Stimulated activated CD8-positive, alpha-beta memory T cell treated with anti-CD3 and anti-CD28 coated beads, Interleukin-7, amount 100 ng/mL, for 1 hour (primary cell): ENCODE results near the gene USP17L5.
"Not testable (repeated sequence)": the region's sequence is repeated elsewhere in the genome, so short reads cannot be mapped to it uniquely, and the experiment has no call there.

Experiments
- DNase-seq, 2 donors: peaks; one replicate each; pipeline ENCODE4 v3.0.0-alpha.2; 2020; ENCODE audit warnings: low read depth in 2 of 2

Gene USP17L5

DNA sequence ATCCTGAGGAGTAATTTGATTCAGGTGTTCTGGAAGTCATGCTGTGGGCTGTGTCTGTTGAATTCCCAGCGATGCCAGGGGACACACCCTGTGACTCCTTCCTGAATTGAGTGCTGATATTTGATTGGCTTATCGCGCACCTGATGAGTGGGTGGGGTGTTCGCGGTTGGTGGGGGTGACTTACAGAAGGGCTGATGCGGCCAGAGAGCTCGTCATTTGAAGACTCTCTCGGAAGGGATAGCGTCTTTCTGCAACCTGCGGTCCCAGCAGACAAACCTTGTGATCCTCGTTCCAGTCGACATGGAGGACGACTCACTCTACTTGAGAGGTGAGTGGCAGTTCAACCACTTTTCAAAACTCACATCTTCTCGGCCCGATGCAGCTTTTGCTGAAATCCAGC lies at the start of gene USP17L5:
Gene USP17L5, plus strand, starts transcription at position 301 of the 400 bp plus-strand sequence. Its CDS starts 0 bp downstream, at position 301.
- not testable (repeated sequence) for DNase-seq

DNA sequence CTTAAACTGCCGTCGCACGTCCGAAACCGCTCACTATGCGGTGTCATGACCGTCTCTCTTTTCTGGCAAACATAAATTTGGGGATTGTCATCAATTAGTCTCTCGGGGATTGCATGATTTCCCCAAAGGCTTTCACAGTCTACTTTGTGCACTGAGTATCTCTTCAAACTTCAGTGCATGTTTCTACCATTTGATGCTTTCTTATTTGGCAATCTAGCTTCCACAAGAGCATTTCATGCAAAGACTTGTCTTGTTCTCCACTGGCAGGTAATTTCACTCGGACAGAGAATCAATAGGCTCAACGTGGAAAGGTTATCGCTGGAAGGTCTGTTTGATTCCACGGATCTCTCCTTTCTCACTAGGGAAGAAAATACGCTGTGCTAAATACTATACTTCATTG lies 15.0 kb upstream of the USP17L5 start:
- DNase-seq, result not testable (repeated sequence)

GRCh38 chr4:9324865-9325264 lies 14.3 kb upstream of the USP17L5 start, which contains the start of gene USP17L24:
Gene USP17L24 (plus strand): TSS chr4:9325165. CDS start chr4:9325165, 0 bp downstream.
- not testable (repeated sequence) for DNase-seq

DNA sequence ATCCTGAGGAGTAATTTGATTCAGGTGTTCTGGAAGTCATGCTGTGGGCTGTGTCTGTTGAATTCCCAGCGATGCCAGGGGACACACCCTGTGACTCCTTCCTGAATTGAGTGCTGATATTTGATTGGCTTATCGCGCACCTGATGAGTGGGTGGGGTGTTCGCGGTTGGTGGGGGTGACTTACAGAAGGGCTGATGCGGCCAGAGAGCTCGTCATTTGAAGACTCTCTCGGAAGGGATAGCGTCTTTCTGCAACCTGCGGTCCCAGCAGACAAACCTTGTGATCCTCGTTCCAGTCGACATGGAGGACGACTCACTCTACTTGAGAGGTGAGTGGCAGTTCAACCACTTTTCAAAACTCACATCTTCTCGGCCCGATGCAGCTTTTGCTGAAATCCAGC lies 9.6 kb upstream of the USP17L5 start, which contains the start of gene USP17L25:
Gene USP17L25, plus strand, starts transcription at position 301 of the 400 bp plus-strand sequence. Its CDS starts 0 bp downstream, at position 301.
- not testable (repeated sequence) for DNase-seq

GRCh38 chr4:9334358-9334757 lies 4.8 kb upstream of the USP17L5 start, which contains the start of gene USP17L26:
Gene USP17L26 (plus strand): TSS chr4:9334658. CDS start chr4:9334658, 0 bp downstream.
- DNase-seq, result not testable (repeated sequence)

DNA sequence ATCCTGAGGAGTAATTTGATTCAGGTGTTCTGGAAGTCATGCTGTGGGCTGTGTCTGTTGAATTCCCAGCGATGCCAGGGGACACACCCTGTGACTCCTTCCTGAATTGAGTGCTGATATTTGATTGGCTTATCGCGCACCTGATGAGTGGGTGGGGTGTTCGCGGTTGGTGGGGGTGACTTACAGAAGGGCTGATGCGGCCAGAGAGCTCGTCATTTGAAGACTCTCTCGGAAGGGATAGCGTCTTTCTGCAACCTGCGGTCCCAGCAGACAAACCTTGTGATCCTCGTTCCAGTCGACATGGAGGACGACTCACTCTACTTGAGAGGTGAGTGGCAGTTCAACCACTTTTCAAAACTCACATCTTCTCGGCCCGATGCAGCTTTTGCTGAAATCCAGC lies 4.6 kb downstream of the USP17L5 start, which contains the start of gene USP17L27:
Gene USP17L27, plus strand, starts transcription at position 301 of the 400 bp plus-strand sequence. Its CDS starts 0 bp downstream, at position 301.
- not testable (repeated sequence) for DNase-seq

DNA sequence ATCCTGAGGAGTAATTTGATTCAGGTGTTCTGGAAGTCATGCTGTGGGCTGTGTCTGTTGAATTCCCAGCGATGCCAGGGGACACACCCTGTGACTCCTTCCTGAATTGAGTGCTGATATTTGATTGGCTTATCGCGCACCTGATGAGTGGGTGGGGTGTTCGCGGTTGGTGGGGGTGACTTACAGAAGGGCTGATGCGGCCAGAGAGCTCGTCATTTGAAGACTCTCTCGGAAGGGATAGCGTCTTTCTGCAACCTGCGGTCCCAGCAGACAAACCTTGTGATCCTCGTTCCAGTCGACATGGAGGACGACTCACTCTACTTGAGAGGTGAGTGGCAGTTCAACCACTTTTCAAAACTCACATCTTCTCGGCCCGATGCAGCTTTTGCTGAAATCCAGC lies 9.4 kb downstream of the USP17L5 start, which contains the start of gene USP17L28:
Gene USP17L28, plus strand, starts transcription at position 301 of the 400 bp plus-strand sequence. Its CDS starts 0 bp downstream, at position 301.
- not testable (repeated sequence) for DNase-seq

GRCh38 chr4:9350866-9351265 lies 11.7 kb downstream of the USP17L5 start:
- DNase-seq, result not testable (repeated sequence)

DNA sequence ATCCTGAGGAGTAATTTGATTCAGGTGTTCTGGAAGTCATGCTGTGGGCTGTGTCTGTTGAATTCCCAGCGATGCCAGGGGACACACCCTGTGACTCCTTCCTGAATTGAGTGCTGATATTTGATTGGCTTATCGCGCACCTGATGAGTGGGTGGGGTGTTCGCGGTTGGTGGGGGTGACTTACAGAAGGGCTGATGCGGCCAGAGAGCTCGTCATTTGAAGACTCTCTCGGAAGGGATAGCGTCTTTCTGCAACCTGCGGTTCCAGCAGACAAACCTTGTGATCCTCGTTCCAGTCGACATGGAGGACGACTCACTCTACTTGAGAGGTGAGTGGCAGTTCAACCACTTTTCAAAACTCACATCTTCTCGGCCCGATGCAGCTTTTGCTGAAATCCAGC lies 14.1 kb downstream of the USP17L5 start, which contains the start of gene USP17L29:
Gene USP17L29, plus strand, starts transcription at position 301 of the 400 bp plus-strand sequence. Its CDS starts 0 bp downstream, at position 301.
- not testable (repeated sequence) for DNase-seq

DNA sequence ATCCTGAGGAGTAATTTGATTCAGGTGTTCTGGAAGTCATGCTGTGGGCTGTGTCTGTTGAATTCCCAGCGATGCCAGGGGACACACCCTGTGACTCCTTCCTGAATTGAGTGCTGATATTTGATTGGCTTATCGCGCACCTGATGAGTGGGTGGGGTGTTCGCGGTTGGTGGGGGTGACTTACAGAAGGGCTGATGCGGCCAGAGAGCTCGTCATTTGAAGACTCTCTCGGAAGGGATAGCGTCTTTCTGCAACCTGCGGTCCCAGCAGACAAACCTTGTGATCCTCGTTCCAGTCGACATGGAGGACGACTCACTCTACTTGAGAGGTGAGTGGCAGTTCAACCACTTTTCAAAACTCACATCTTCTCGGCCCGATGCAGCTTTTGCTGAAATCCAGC lies 23.6 kb downstream of the USP17L5 start, which contains the start of gene USP17L30:
Gene USP17L30, plus strand, starts transcription at position 301 of the 400 bp plus-strand sequence. Its CDS starts 0 bp downstream, at position 301.
- not testable (repeated sequence) for DNase-seq

GRCh38 chr4:9379881-9380280 lies 40.7 kb downstream of the USP17L5 start:
- DNase-seq, result not testable (repeated sequence)

DNA sequence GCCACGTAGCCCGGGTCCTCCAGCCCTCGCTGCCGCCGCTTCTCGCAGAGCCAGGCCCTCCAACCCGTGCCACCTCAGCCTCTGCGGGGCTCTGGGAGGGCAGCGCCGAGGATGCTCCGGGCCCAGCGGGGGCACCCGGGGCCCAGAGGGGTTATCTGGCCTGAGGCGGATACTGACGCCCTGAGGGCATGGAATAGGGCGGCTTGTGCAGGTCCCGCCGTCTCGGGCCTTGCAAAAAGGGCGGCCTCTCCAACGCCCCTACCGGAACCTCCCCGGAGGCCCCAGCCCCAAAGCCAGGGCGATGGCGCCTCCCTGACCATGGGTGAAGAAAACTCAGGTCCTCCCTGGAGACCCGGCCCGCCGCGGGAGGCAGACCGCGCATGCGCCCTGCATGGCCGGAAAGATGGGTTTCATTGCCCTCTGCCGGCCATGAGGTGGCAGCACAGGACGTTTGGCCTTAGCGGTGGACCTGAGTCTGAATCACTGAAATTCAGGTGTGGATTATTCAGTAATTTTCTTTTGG lies 41.9 kb downstream of the USP17L5 start:
- DNase-seq, result peak in 1 of 2 donors; percentile 20

- DNase-seq, result no peak
These were observed 44.9 kb downstream of the USP17L5 start for GRCh38 chr4:9384126-9384525.

GRCh38 chr4:9389001-9389400 lies 49.8 kb downstream of the USP17L5 start:
- not testable (repeated sequence) for DNase-seq
